IMR-90 (cell line): Measurements from ENCODE around the gene GAMT. TPM values are rescaled to one million over a fixed set of nuclear protein-coding genes. Genes with fewer than 3 reads are reported as not detected.

Source experiments
- ATAC-seq: fragments of 200-7000 bp; cut with Tn5 transposase; 2 replicates; pipeline ENCODE4 v1.9.1; 2020; ENCODE audit warnings: low read depth, mild to moderate bottlenecking, moderate library complexity
- BruUV-seq: library from RNA; stranded (reverse); fragments of 400-500 nt; replicated peaks from 2 replicates; lab custom pipeline; 2021; lab: Mats Ljungman, UMichigan
- CTCF ChIA-PET: fragments of 300-600 bp; formaldehyde crosslinking; extraction: SDS; loops from one replicate; lab custom pipeline; 2021; ENCODE audit warnings: antibody characterized with exemption; lab: Yijun Ruan, JAX
- POLR2A ChIA-PET: fragments of 300-600 bp; sonication (Branson Sonifier 250); formaldehyde crosslinking; loops from one replicate; lab custom pipeline; 2022; ENCODE audit warnings: antibody characterized with exemption; ENCODE audit not compliant: unreplicated experiment; lab: Charles Lee
- DNase-seq: peaks from one replicate; pipeline ENCODE4 v3.0.0; 2013
- H2AFZ ChIP-seq: replicated peaks from 2 replicates; pipeline ENCODE3; 2013; ENCODE audit warnings: low read length, mild to moderate bottlenecking; ENCODE audit not compliant: poor library complexity
- H2AK5ac ChIP-seq: 2 replicates; pipeline ENCODE4 v1.6.1; 2013; ENCODE audit warnings: low read depth, low read length, inconsistent platforms
- H2AK9ac ChIP-seq: replicated peaks from 2 replicates; pipeline ENCODE3; 2013; ENCODE audit warnings: mild to moderate bottlenecking, low read depth, low read length, moderate library complexity; ENCODE audit not compliant: poor library complexity
- H2BK120ac ChIP-seq: 2 replicates; pipeline ENCODE4 v1.6.1; 2013; ENCODE audit warnings: low read depth, low read length, inconsistent platforms
- H2BK15ac ChIP-seq: 3 replicates; pipeline ENCODE4 v1.6.1; 2013; ENCODE audit warnings: low read depth, low read length, inconsistent platforms
- H2BK20ac ChIP-seq: 2 replicates; pipeline ENCODE4 v1.6.1; 2013; ENCODE audit warnings: low read depth, mild to moderate bottlenecking, inconsistent platforms, low read length, moderate library complexity
- H2BK5ac ChIP-seq: 2 replicates; pipeline ENCODE4 v1.6.1; 2013; ENCODE audit warnings: mild to moderate bottlenecking, low read depth, low read length, inconsistent platforms; ENCODE audit not compliant: poor library complexity, severe bottlenecking
- H3K14ac ChIP-seq: replicated peaks from 2 replicates; pipeline ENCODE4 v1.6.1; 2013; ENCODE audit warnings: low read depth, low read length, inconsistent platforms
- H3K18ac ChIP-seq: 2 replicates; pipeline ENCODE4 v1.6.1; 2013; ENCODE audit warnings: low read depth, low read length, control low read depth
- H3K23ac ChIP-seq: 2 replicates; pipeline ENCODE4 v1.6.1; 2013; ENCODE audit warnings: low read depth, low read length, inconsistent platforms
- H3K27ac ChIP-seq: 2 replicates; pipeline ENCODE4 v1.5.1; 2013; ENCODE audit warnings: mild to moderate bottlenecking, control low read depth, low read length; ENCODE audit not compliant: insufficient read depth
- H3K27me3 ChIP-seq: 2 replicates; pipeline ENCODE4 v1.6.1; 2013; ENCODE audit warnings: low read length; ENCODE audit not compliant: control insufficient read depth, insufficient read depth
- H3K36me3 ChIP-seq: 2 replicates; pipeline ENCODE4 v1.6.1; 2013; ENCODE audit warnings: low read length, mixed read lengths; ENCODE audit not compliant: control insufficient read depth, insufficient read depth
- H3K4ac ChIP-seq: 2 replicates; pipeline ENCODE4 v1.6.1; 2013; ENCODE audit warnings: low read depth, low read length, inconsistent platforms
- H3K4me1 ChIP-seq: 2 replicates; pipeline ENCODE4 v1.6.1; 2013; ENCODE audit warnings: low read length, mixed read lengths; ENCODE audit not compliant: control insufficient read depth, insufficient read depth
- H3K4me2 ChIP-seq: 2 replicates; pipeline ENCODE4 v1.6.1; 2013; ENCODE audit warnings: low read depth, mild to moderate bottlenecking, control low read depth, low read length, moderate library complexity
- H3K4me3 ChIP-seq: 2 replicates; pipeline ENCODE4 v1.5.1; 2013; ENCODE audit warnings: low read depth, mild to moderate bottlenecking, control low read depth, low read length, moderate library complexity; ENCODE audit not compliant: insufficient read depth
- H3K56ac ChIP-seq: 2 replicates; pipeline ENCODE4 v1.6.1; 2013; ENCODE audit warnings: low read length, inconsistent platforms; ENCODE audit not compliant: insufficient read depth; ENCODE audit errors: extremely low read depth
- H3K79me1 ChIP-seq, 2 experiments: 2 replicates each; pipeline ENCODE4 v1.6.1; 2013; ENCODE audit warnings: low read length in 2 of 2, inconsistent platforms in 1 of 2, low read depth in 1 of 2
- H3K9ac ChIP-seq: 2 replicates; pipeline ENCODE4 v1.6.1; 2013; ENCODE audit warnings: low read depth, low read length, control low read depth
- H3K9me1 ChIP-seq: 2 replicates; pipeline ENCODE4 v1.6.1; 2013; ENCODE audit warnings: low read length, inconsistent platforms; ENCODE audit not compliant: insufficient read depth
- H3K9me3 ChIP-seq: 2 replicates; pipeline ENCODE4 v1.6.1; 2013; ENCODE audit warnings: low read length; ENCODE audit not compliant: control insufficient read depth, insufficient read depth
- H4K20me1 ChIP-seq: 2 replicates; pipeline ENCODE4 v1.6.1; 2013; ENCODE audit warnings: low read length, inconsistent platforms; ENCODE audit not compliant: insufficient read depth
- H4K5ac ChIP-seq: 2 replicates; pipeline ENCODE4 v1.6.1; 2013; ENCODE audit warnings: mild to moderate bottlenecking, low read depth, low read length, control low read depth
- H4K8ac ChIP-seq, 2 experiments: 2 replicates each; pipeline ENCODE4 v1.6.1; 2013; ENCODE audit warnings: low read depth in 2 of 2, low read length in 2 of 2, control low read depth in 1 of 2, inconsistent platforms in 1 of 2
- H4K91ac ChIP-seq: 2 replicates; pipeline ENCODE4 v1.6.1; 2013; ENCODE audit warnings: low read depth, low read length, inconsistent platforms; ENCODE audit not compliant: insufficient read depth
- CHD1 ChIP-seq: IDR thresholded peaks from 2 replicates; pipeline ENCODE4 v1.6.1; 2012; ENCODE audit warnings: low read depth, low read length, improper control_type of control experiment
- FOS ChIP-seq: fragments of 150-350 bp; IDR thresholded peaks from 2 replicates; pipeline ENCODE4 v1.6.1; 2016; ENCODE audit warnings: low read depth, low read length
- MAZ ChIP-seq: IDR thresholded peaks from 2 replicates; pipeline ENCODE4 v1.6.1; 2012; ENCODE audit warnings: low read depth, mild to moderate bottlenecking, low read length, improper control_type of control experiment, moderate library complexity, borderline replicate concordance
- WGBS, 2 experiments: methylation state at CpG; one replicate each; pipeline versions ENCODE4 v1.1.5 to v1.1.7; 2013; ENCODE audit warnings: missing lambda C conversion rate in 2 of 2; ENCODE audit not compliant: insufficient read length in 1 of 2; ENCODE audit errors: extremely low coverage in 2 of 2; 5-methylcytosine and 5-hydroxymethylcytosine counted together
- dilution Hi-C: fragments of 300-500 bp; cut with HindIII; formaldehyde crosslinking; loops from one replicate; pipeline ENCODE4 v1.14.3; 2018; ENCODE audit warnings: low sequenced_read_pairs; ENCODE audit not compliant: unreplicated experiment
- in situ Hi-C: fragments of 300-500 bp; cut with MboI; formaldehyde crosslinking; loops from 3 replicates; pipeline ENCODE4 v1.14.3; 2019; ENCODE audit warnings: low sequenced_read_pairs, inconsistent platforms, mixed read lengths
- intact Hi-C: fragments of 100-400 bp; cut with micrococcal nuclease; formaldehyde crosslinking; loops from 2 replicates; pipeline ENCODE4 v1.10.0; 2022
- polyA plus RNA-seq, 3 experiments: library from polyadenylated mRNA; depleted of rRNA; stranded (reverse); fragments of >200 nt; gene quantifications; 2 replicates each; pipeline ENCODE4 v1.2.3, GENCODE V29; 2012; ENCODE audit warnings: low replicate concordance in 1 of 3
- total RNA-seq: library from RNA; depleted of rRNA; stranded (reverse); fragments of >200 nt; gene quantifications from 2 replicates; pipeline ENCODE4 v1.2.3, GENCODE V29; 2012
- TF ChIP-seq, protein P1 (sequence below): conservative IDR thresholded peaks from 2 replicates; pipeline ENCODE4 v1.5.1; 2012; ENCODE audit warnings: mild to moderate bottlenecking, low read depth, low read length, improper control_type of control experiment
- TF ChIP-seq, protein P2 (sequence below): fragments of 150-350 bp; IDR thresholded peaks from 2 replicates; pipeline ENCODE4 v1.6.1; 2017; ENCODE audit warnings: mild to moderate bottlenecking, antibody characterized with exemption, low read length, low read depth

The GAMT gene
- total and polyA plus RNA-seq, 2 of the 4 experiments (the other 2 are of a cell fraction): 22.8 to 51.8 TPM

DNA sequence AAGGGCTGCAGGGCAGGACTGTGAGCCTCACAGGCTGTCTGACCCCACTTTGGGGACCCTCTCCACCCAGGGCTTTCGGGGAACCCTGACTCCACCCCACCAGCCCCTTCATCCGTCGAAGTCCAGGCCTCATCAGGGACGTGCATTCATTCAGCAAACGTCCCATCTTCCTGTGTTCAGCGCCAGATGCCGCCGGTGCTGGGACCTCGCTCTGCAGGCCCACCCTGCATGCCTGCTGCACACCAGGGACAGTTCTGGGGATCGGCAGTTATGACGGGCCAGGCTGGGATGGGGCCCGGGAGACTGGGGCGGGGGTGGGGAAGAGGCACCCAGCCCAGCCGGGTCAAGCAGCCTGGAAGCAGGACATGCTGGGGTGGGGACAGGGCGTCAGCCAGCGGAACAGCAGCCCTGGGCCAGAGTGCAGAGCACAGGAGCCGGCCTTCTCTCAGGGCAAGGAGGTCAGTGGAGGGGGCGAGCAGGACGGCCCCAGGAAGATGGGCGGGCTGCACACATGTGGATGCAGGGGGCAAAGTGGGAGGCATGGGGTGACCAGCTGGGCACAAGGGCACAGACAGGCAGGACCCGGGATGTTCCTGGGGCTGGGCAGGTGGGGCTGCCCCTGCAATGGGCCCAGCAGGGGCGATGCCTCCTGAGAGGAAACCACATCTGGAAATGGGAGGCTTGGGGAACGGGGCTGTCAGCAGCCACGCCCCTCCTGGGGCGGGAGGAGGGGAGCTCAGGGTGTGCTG lies 5.1 kb downstream of the GAMT start:
- no peak for ATAC-seq
- Histone ChIP-seq H3K27ac (no peak overlapping the region), H3K9ac (no peak overlapping the region), H3K4me3 (no peak overlapping the region), H3K4ac (no peak overlapping the region), H3K36me3 (peaks cover 12% of the 10 kb centered on the region), H3K4me2 (no peak overlapping the region), H3K18ac (no peak overlapping the region), H4K20me1 (no peaks in the 10 kb centered on the region), H4K91ac (no peak overlapping the region), H3K27me3 (no peaks in the 10 kb centered on the region), H4K5ac (no peak overlapping the region), H3K4me1 (peaks cover 4% of the 10 kb centered on the region), H2BK20ac (no peak overlapping the region), H2AFZ (peak overlapping the region; percentile 63), H3K9me3 (no peaks in the 10 kb centered on the region), H3K23ac (no peak overlapping the region), H3K9me1 (no peaks in the 10 kb centered on the region), H4K8ac (no peak overlapping the region), H3K56ac (no peak overlapping the region), H2BK15ac (no peak overlapping the region), H2AK9ac (peak overlapping the region; percentile 15), H2AK5ac (no peak overlapping the region), H2BK120ac (no peak overlapping the region), H2BK5ac (no peak overlapping the region), H3K14ac (no peak overlapping the region), H3K79me1 (peaks cover 0 to 10% of the 10 kb centered on the region in 2 experiments; a peak in 3 of 4 replicates)
- TF ChIP-seq, protein P1, sequence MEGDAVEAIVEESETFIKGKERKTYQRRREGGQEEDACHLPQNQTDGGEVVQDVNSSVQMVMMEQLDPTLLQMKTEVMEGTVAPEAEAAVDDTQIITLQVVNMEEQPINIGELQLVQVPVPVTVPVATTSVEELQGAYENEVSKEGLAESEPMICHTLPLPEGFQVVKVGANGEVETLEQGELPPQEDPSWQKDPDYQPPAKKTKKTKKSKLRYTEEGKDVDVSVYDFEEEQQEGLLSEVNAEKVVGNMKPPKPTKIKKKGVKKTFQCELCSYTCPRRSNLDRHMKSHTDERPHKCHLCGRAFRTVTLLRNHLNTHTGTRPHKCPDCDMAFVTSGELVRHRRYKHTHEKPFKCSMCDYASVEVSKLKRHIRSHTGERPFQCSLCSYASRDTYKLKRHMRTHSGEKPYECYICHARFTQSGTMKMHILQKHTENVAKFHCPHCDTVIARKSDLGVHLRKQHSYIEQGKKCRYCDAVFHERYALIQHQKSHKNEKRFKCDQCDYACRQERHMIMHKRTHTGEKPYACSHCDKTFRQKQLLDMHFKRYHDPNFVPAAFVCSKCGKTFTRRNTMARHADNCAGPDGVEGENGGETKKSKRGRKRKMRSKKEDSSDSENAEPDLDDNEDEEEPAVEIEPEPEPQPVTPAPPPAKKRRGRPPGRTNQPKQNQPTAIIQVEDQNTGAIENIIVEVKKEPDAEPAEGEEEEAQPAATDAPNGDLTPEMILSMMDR: no peak
- no peak for TF ChIP-seq MAZ
- no peak for TF ChIP-seq FOS
- TF ChIP-seq, protein P2, sequence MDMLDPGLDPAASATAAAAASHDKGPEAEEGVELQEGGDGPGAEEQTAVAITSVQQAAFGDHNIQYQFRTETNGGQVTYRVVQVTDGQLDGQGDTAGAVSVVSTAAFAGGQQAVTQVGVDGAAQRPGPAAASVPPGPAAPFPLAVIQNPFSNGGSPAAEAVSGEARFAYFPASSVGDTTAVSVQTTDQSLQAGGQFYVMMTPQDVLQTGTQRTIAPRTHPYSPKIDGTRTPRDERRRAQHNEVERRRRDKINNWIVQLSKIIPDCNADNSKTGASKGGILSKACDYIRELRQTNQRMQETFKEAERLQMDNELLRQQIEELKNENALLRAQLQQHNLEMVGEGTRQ: no peak
- TF ChIP-seq CHD1: no peak
- ChIA-PET CTCF (no interaction called here), POLR2A (no interaction called here)
- BruUV-seq: no TSS peak
- no peak for DNase-seq
- WGBS, 2 experiments: 61% methylated on average over 6 of the region's 25 CpGs; no CpG with 5 or more reads in 1 of the 2 experiments
- intact Hi-C loops: no loop called here
- dilution Hi-C loops: no loop called here
- in situ Hi-C loops: no loop called here
